AG08395 (cell line): Measurements from ENCODE around the gene PMVK.
"Not testable (repeated sequence)": the region's sequence is repeated elsewhere in the genome, so short reads cannot be mapped to it uniquely, and the experiment has no call there.

Experiments
- DNase-seq: peaks from one replicate; pipeline ENCODE4 v3.0.0; 2012; ENCODE audit warnings: mixed read lengths, low spot score

PMVK gene

GRCh38 chr1:154912755-154913154, 23.8 kb downstream of the PMVK start:
- no peak for DNase-seq

GRCh38 chr1:154911691-154912550, 24.6 kb downstream of the PMVK start:
- no peak for DNase-seq

GRCh38 chr1:154910851-154911250, 25.7 kb downstream of the PMVK start:
- no peak for DNase-seq

GRCh38 chr1:154908937-154909336, 27.6 kb downstream of the PMVK start:
- no peak for DNase-seq

- DNase-seq: not testable (repeated sequence)
These were observed 28.4 kb downstream of the PMVK start for GRCh38 chr1:154908129-154908528.

- DNase-seq: no peak
These were observed 29.9 kb downstream of the PMVK start for GRCh38 chr1:154906621-154907081.

GRCh38 chr1:154902938-154903566, 33.5 kb downstream of the PMVK start:
- DNase-seq: no peak

GRCh38 chr1:154901591-154901990, 34.9 kb downstream of the PMVK start:
- no peak for DNase-seq

- DNase-seq: no peak
These were observed 37.5 kb downstream of the PMVK start for GRCh38 chr1:154899041-154899440.

- DNase-seq: no peak
These were observed 39.7 kb downstream of the PMVK start for GRCh38 chr1:154896771-154897286.

GRCh38 chr1:154895798-154896197, 40.7 kb downstream of the PMVK start:
- no peak for DNase-seq

- DNase-seq: no peak
These were observed 45.1 kb downstream of the PMVK start for GRCh38 chr1:154891452-154891851.

- no peak for DNase-seq
These were observed 47.8 kb downstream of the PMVK start for GRCh38 chr1:154888757-154889156.

- DNase-seq: no peak
These were observed 50.1 kb downstream of the PMVK start for GRCh38 chr1:154886281-154887015.

- DNase-seq: no peak
These were observed 51.4 kb downstream of the PMVK start for GRCh38 chr1:154884869-154885701.

- DNase-seq: no peak
These were observed 52.3 kb downstream of the PMVK start for GRCh38 chr1:154883919-154884868.

GRCh38 chr1:154881820-154882535, 54.5 kb downstream of the PMVK start:
- DNase-seq: no peak

- no peak for DNase-seq
These were observed 55.8 kb downstream of the PMVK start for GRCh38 chr1:154880671-154881070.

GRCh38 chr1:154879038-154879421, 57.5 kb downstream of the PMVK start:
- DNase-seq: no peak
